H9 (cell line): ENCODE data around the gene CTDSP2. TPM values are rescaled to one million over a fixed set of nuclear protein-coding genes. Genes with fewer than 3 reads are reported as not detected.

Source experiments
- DNase-seq: peaks from one replicate; pipeline ENCODE4 v3.0.0-alpha.2; 2017
- H2AFZ ChIP-seq: one replicate; pipeline ENCODE4 v1.6.1; 2013; ENCODE audit warnings: mild to moderate bottlenecking, low read length, control low read depth, moderate library complexity
- H2AK5ac ChIP-seq: 2 replicates; pipeline ENCODE4 v1.6.1; 2013; ENCODE audit warnings: low read length, control low read depth, mixed read lengths; ENCODE audit not compliant: insufficient read length
- H2BK120ac ChIP-seq: one replicate; pipeline ENCODE4 v1.6.1; 2013; ENCODE audit warnings: low read depth, mild to moderate bottlenecking, low read length, control low read depth, inconsistent platforms; ENCODE audit not compliant: poor library complexity, severe bottlenecking
- H2BK12ac ChIP-seq: 2 replicates; pipeline ENCODE4 v1.6.1; 2013; ENCODE audit warnings: low read length, control low read depth, mixed read lengths, low read depth; ENCODE audit not compliant: insufficient read length
- H2BK15ac ChIP-seq: 2 replicates; pipeline ENCODE4 v1.6.1; 2013; ENCODE audit warnings: low read depth, low read length, control low read depth
- H2BK20ac ChIP-seq: one replicate; pipeline ENCODE4 v1.6.1; 2013; ENCODE audit warnings: low read depth, mild to moderate bottlenecking, low read length, control low read depth, inconsistent platforms; ENCODE audit not compliant: poor library complexity, severe bottlenecking
- H2BK5ac ChIP-seq: 2 replicates; pipeline ENCODE4 v1.6.1; 2013; ENCODE audit warnings: low read length, control low read depth, mixed read lengths; ENCODE audit not compliant: insufficient read length
- H3K14ac ChIP-seq: 2 replicates; pipeline ENCODE4 v1.6.1; 2013; ENCODE audit warnings: low read length, control low read depth; ENCODE audit not compliant: insufficient read depth
- H3K18ac ChIP-seq: 2 replicates; pipeline ENCODE4 v1.6.1; 2013; ENCODE audit warnings: low read depth, mild to moderate bottlenecking, mixed read lengths, low read length, control low read depth; ENCODE audit not compliant: insufficient read length
- H3K23ac ChIP-seq: 2 replicates; pipeline ENCODE4 v1.6.1; 2013; ENCODE audit warnings: low read length, control low read depth, mixed read lengths, low read depth; ENCODE audit not compliant: insufficient read length
- H3K23me2 ChIP-seq: 2 replicates; pipeline ENCODE4 v1.6.1; 2013; ENCODE audit warnings: low read depth, mild to moderate bottlenecking, mixed read lengths, low read length, control low read depth; ENCODE audit not compliant: insufficient read length, poor library complexity, severe bottlenecking
- H3K27ac ChIP-seq: 2 replicates; pipeline ENCODE4 v1.5.1; 2013; ENCODE audit warnings: low read length, control low read depth, mixed read lengths, low read depth; ENCODE audit not compliant: insufficient read length
- H3K27me3 ChIP-seq: 2 replicates; pipeline ENCODE4 v1.6.1; 2013; ENCODE audit warnings: low read length, control low read depth, inconsistent platforms; ENCODE audit not compliant: insufficient read depth
- H3K4ac ChIP-seq: 2 replicates; pipeline ENCODE4 v1.6.1; 2013; ENCODE audit warnings: low read depth, mild to moderate bottlenecking, control low read depth, inconsistent platforms, low read length, moderate library complexity
- H3K4me1 ChIP-seq: 2 replicates; pipeline ENCODE4 v1.6.1; 2013; ENCODE audit warnings: low read length, control low read depth, inconsistent platforms; ENCODE audit not compliant: insufficient read depth
- H3K4me2 ChIP-seq: 2 replicates; pipeline ENCODE4 v1.6.1; 2013; ENCODE audit warnings: low read length, control low read depth, mixed read lengths; ENCODE audit not compliant: insufficient read length, insufficient read depth
- H3K56ac ChIP-seq: 2 replicates; pipeline ENCODE4 v1.6.1; 2013; ENCODE audit warnings: low read depth, mild to moderate bottlenecking, mixed read lengths, low read length, control low read depth; ENCODE audit not compliant: insufficient read length
- H3K79me1 ChIP-seq: 2 replicates; pipeline ENCODE4 v1.6.1; 2013; ENCODE audit warnings: low read depth, mild to moderate bottlenecking, moderate library complexity, low read length, control low read depth, inconsistent platforms; ENCODE audit not compliant: insufficient read depth, poor library complexity, severe bottlenecking
- H3K79me2 ChIP-seq: 2 replicates; pipeline ENCODE4 v1.6.1; 2013; ENCODE audit warnings: low read length, control low read depth, inconsistent platforms; ENCODE audit not compliant: insufficient read depth
- H3K9ac ChIP-seq: 2 replicates; pipeline ENCODE4 v1.6.1; 2013; ENCODE audit warnings: low read length, control low read depth, mixed read lengths; ENCODE audit not compliant: insufficient read length; ENCODE audit errors: extremely low read depth
- H3K9me3 ChIP-seq: one replicate; pipeline ENCODE4 v1.6.1; 2013; ENCODE audit warnings: low read depth, low read length, inconsistent platforms; ENCODE audit not compliant: control insufficient read depth
- H3T11ph ChIP-seq: one replicate; pipeline ENCODE4 v1.6.1; 2013; ENCODE audit warnings: mild to moderate bottlenecking, low read length, control low read depth, inconsistent platforms
- H4K20me1 ChIP-seq: one replicate; pipeline ENCODE4 v1.6.1; 2013; ENCODE audit not compliant: control insufficient read depth, insufficient read length, insufficient read depth
- H4K5ac ChIP-seq: 2 replicates; pipeline ENCODE4 v1.6.1; 2013; ENCODE audit warnings: low read depth, mild to moderate bottlenecking, mixed read lengths, low read length, control low read depth; ENCODE audit not compliant: insufficient read length
- H4K8ac ChIP-seq: replicated peaks from 2 replicates; pipeline ENCODE4 v1.6.1; 2013; ENCODE audit warnings: low read length, control low read depth, mixed read lengths, low read depth; ENCODE audit not compliant: insufficient read length
- H4K91ac ChIP-seq: 2 replicates; pipeline ENCODE4 v1.6.1; 2013; ENCODE audit warnings: low read depth, mild to moderate bottlenecking, moderate library complexity, mixed read lengths, low read length, control low read depth; ENCODE audit not compliant: insufficient read length
- H3K27ac Mint-ChIP-seq, 3 experiments: 2 replicates in 2 of 3; 3 replicates in 1 of 3; pipeline ENCODE4 v1.8.0; 2020 to 2021; ENCODE audit warnings: mixed read lengths in 3 of 3, mild to moderate bottlenecking in 1 of 3, moderate library complexity in 1 of 3
- H3K27me3 Mint-ChIP-seq: 2 replicates; pipeline ENCODE4 v1.8.0; 2021; ENCODE audit warnings: low read depth, mild to moderate bottlenecking, moderate library complexity, mixed read lengths
- H3K36me3 Mint-ChIP-seq, 3 experiments: 2 replicates in 2 of 3; 3 replicates in 1 of 3; pipeline ENCODE4 v1.8.0; 2020 to 2021; ENCODE audit warnings: low read depth in 3 of 3, mixed read lengths in 3 of 3; ENCODE audit not compliant: insufficient read depth in 1 of 3
- H3K4me1 Mint-ChIP-seq, 2 experiments: 2 replicates each; pipeline ENCODE4 v1.8.0; 2020; ENCODE audit warnings: mixed read lengths in 2 of 2
- H3K4me3 Mint-ChIP-seq, 2 experiments: 2 replicates in 1 of 2; 3 replicates in 1 of 2; pipeline ENCODE4 v1.8.0; 2020 to 2021; ENCODE audit warnings: mild to moderate bottlenecking in 2 of 2, mixed read lengths in 2 of 2, moderate library complexity in 1 of 2
- H3K9me3 Mint-ChIP-seq, 2 experiments: 2 replicates in 1 of 2; 3 replicates in 1 of 2; pipeline ENCODE4 v1.8.0; 2020; ENCODE audit warnings: mild to moderate bottlenecking in 2 of 2, mixed read lengths in 2 of 2, moderate library complexity in 1 of 2
- WGBS: extraction: QIAGEN DNeasy Blood & Tissue Kit; methylation state at CpG from one replicate; pipeline ENCODE4 v1.1.7; 2013; ENCODE audit warnings: missing lambda C conversion rate, low lambda C conversion rate, mixed read lengths; ENCODE audit not compliant: insufficient read length; ENCODE audit errors: extremely low coverage; 5-methylcytosine and 5-hydroxymethylcytosine counted together
- total RNA-seq: library from RNA; stranded (reverse); gene quantifications from 2 replicates; pipeline ENCODE4 v1.2.1, GENCODE V29; 2021
- TF ChIP-seq, protein P1 (sequence below): fragments of 200-600 bp; sonication (generic); conservative IDR thresholded peaks from 3 replicates; pipeline ENCODE4 v1.8.0; 2021; ENCODE audit warnings: antibody characterized with exemption, mild to moderate bottlenecking

Gene CTDSP2
- total RNA-seq, 1 experiment from 2014 or later, result 103 TPM

- no CpG with 5 or more reads among the region's 13 CpGs for WGBS
Observed at GRCh38 chr12:57815177-57816000, 31.1 kb downstream of the CTDSP2 start.

More at GRCh38 chr12:57815177-57816000, 31.1 kb downstream of the CTDSP2 start:
- no peaks in the 10 kb centered on the region for H3K9me3 Mint-ChIP-seq
- peak overlapping the region in 1 of 2 experiments; percentile 34; a peak in 2 of 5 replicates for H3K4me3 Mint-ChIP-seq
- no peak overlapping the region for H4K91ac ChIP-seq
- H3K18ac ChIP-seq, result no peak overlapping the region
- no peak overlapping the region for H2AK5ac ChIP-seq
- H3K14ac ChIP-seq, result no peak overlapping the region
- no peak overlapping the region for H3K23ac ChIP-seq
- H3K27me3 ChIP-seq, result no peaks in the 10 kb centered on the region
- H2BK15ac ChIP-seq, result no peak overlapping the region
- no peak overlapping the region for H3T11ph ChIP-seq
- TF ChIP-seq, protein P1, sequence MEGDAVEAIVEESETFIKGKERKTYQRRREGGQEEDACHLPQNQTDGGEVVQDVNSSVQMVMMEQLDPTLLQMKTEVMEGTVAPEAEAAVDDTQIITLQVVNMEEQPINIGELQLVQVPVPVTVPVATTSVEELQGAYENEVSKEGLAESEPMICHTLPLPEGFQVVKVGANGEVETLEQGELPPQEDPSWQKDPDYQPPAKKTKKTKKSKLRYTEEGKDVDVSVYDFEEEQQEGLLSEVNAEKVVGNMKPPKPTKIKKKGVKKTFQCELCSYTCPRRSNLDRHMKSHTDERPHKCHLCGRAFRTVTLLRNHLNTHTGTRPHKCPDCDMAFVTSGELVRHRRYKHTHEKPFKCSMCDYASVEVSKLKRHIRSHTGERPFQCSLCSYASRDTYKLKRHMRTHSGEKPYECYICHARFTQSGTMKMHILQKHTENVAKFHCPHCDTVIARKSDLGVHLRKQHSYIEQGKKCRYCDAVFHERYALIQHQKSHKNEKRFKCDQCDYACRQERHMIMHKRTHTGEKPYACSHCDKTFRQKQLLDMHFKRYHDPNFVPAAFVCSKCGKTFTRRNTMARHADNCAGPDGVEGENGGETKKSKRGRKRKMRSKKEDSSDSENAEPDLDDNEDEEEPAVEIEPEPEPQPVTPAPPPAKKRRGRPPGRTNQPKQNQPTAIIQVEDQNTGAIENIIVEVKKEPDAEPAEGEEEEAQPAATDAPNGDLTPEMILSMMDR, result peak; percentile 53
- H2BK20ac ChIP-seq, result no peak overlapping the region
- no peaks in the 10 kb centered on the region for H3K9me3 ChIP-seq
- peaks cover 6 to 10% of the 10 kb centered on the region in 2 experiments for H3K4me1 Mint-ChIP-seq
- H3K9ac ChIP-seq, result no peak overlapping the region
- H3K4me1 ChIP-seq, result no peaks in the 10 kb centered on the region
- H3K4ac ChIP-seq, result no peak overlapping the region
- no peaks in the 10 kb centered on the region for H4K20me1 ChIP-seq
- H4K5ac ChIP-seq, result no peak overlapping the region
- no peak overlapping the region for H3K4me2 ChIP-seq
- no peaks in the 10 kb centered on the region for H3K79me2 ChIP-seq
- H3K27ac ChIP-seq, result no peak overlapping the region
- H4K8ac ChIP-seq, result no peak overlapping the region
- no peak overlapping the region for H2BK12ac ChIP-seq
- H2AFZ ChIP-seq, result no peak overlapping the region
- no peak overlapping the region for H2BK120ac ChIP-seq
- no peaks in the 10 kb centered on the region for H3K23me2 ChIP-seq
- H2BK5ac ChIP-seq, result no peak overlapping the region
- no peak overlapping the region; a peak in 1 of 7 replicates for H3K27ac Mint-ChIP-seq
- DNase-seq, result peak; percentile 89
- H3K36me3 Mint-ChIP-seq, result peaks cover 0 to 3% (median 0%) of the 10 kb centered on the region in 3 experiments; a peak in 2 of 7 replicates
- H3K79me1 ChIP-seq, result no peaks in the 10 kb centered on the region
- H3K56ac ChIP-seq, result no peak overlapping the region
- no peaks in the 10 kb centered on the region for H3K27me3 Mint-ChIP-seq
